Body of pancreas (tissue), 4 donors: ENCODE data around the gene OSBP2. TPM values are rescaled to one million over a fixed set of nuclear protein-coding genes. Genes with fewer than 3 reads are reported as not detected.

Source experiments
- ATAC-seq: fragments of 150-250 bp; one replicate; pipeline ENCODE4 v1.9.1; 2016
- DNase-seq, 4 donors: peaks; one replicate each; pipeline ENCODE4 v3.0.0-alpha.2; 2019
- H3K27ac ChIP-seq, 4 donors: fragments of 200-600 bp; sonication (generic); 1 replicate in 3 of 4; 2 replicates in 1 of 4; pipeline versions ENCODE4 v1.5.1 to v1.6.1; 2016 to 2019; ENCODE audit warnings: mild to moderate bottlenecking in 1 of 4, mixed read lengths in 1 of 4, moderate library complexity in 1 of 4
- H3K27me3 ChIP-seq, 2 donors: fragments of 200-600 bp; sonication (generic); one replicate each; pipeline ENCODE4 v1.6.0; 2016; ENCODE audit warnings: mild to moderate bottlenecking in 1 of 2
- H3K36me3 ChIP-seq, 2 donors: fragments of 200-600 bp; sonication (generic); replicated peaks in 1 of 2; 2 replicates each; pipeline ENCODE4 v1.5.1; 2016; ENCODE audit warnings: low read depth in 2 of 2; ENCODE audit not compliant: insufficient read depth in 1 of 2
- H3K4me1 ChIP-seq: fragments of 200-600 bp; sonication (generic); one replicate; pipeline ENCODE4 v1.6.0; 2016
- H3K4me3 ChIP-seq, 2 donors: fragments of 200-600 bp; sonication (generic); 1 replicate in 1 of 2; 2 replicates in 1 of 2; pipeline ENCODE4 v1.5.1; 2016 to 2019
- H3K9me3 ChIP-seq, 3 donors: fragments of 200-600 bp; sonication (generic); 1 replicate in 2 of 3; 2 replicates in 1 of 3; pipeline ENCODE4 v1.5.1; 2016
- POLR2A ChIP-seq, 3 donors: fragments of 450-650 bp; IDR thresholded peaks; one replicate each; pipeline ENCODE4 v1.6.1; 2016; ENCODE audit warnings: antibody characterized with exemption in 3 of 3, mild to moderate bottlenecking in 2 of 3
- WGBS, 2 donors: methylation state at CpG; one replicate each; pipeline ENCODE4 v1.1.5; 2017; 5-methylcytosine and 5-hydroxymethylcytosine counted together
- intact Hi-C: fragments of 100-400 bp; cut with DNase I; formaldehyde crosslinking; loops from one replicate; pipeline ENCODE4 v1.15.1; 2023
- total RNA-seq, 2 donors: library from RNA; depleted of rRNA; stranded (reverse); fragments of >200 nt; gene quantifications; one replicate each; pipeline ENCODE4 v1.1.0, GENCODE V29; 2016
- TF ChIP-seq, protein P1 (sequence below), 7 experiments: fragments of 450-650 bp in 4 of 7; fragments of 200-600 bp in 3 of 7; sonication (generic) in 3 of 7; IDR thresholded peaks; one replicate each; pipeline ENCODE4 v1.5.1; 2016 to 2019; ENCODE audit warnings: antibody characterized with exemption in 7 of 7

Gene OSBP2
- total RNA-seq, 2 donors from 2014 or later, result 2.3 to 3.0 TPM

DNA sequence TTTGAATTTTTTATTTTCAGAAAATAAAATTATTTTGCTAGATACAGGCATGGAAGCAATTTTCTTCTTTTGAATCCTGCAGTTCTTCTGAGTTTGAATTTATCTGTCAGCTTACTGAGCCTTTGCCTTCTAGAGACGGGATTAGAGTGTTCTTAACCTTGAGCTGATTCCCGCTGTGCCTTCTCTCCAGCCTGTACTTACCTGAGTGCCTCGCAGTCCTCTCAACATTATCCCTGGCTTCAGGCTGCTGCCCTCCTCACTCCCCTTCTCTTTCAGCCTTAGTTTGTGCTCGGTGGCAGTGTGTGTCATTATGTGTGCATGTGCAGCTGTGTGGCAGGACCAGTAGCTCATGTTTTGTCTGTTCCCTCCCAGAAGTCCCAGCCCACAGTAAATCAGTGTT lies 24.3 kb downstream of the OSBP2 start:
- intact Hi-C loops, result no loop called here
- ATAC-seq (no peak), DNase-seq (no peak)
- Histone ChIP-seq H3K9me3 (no peaks in the 10 kb centered on the region), H3K27ac (no peak overlapping the region), H3K4me1 (peaks cover 4% of the 10 kb centered on the region), H3K36me3 (no peaks in the 10 kb centered on the region), H3K27me3 (no peaks in the 10 kb centered on the region), H3K4me3 (no peak overlapping the region)
- 74 to 87% methylated on average over 4 of the region's 4 CpGs for WGBS, 2 donors
- TF ChIP-seq POLR2A (IDR thresholded peaks at IDR 0.05), result no peak
- TF ChIP-seq, protein P1, sequence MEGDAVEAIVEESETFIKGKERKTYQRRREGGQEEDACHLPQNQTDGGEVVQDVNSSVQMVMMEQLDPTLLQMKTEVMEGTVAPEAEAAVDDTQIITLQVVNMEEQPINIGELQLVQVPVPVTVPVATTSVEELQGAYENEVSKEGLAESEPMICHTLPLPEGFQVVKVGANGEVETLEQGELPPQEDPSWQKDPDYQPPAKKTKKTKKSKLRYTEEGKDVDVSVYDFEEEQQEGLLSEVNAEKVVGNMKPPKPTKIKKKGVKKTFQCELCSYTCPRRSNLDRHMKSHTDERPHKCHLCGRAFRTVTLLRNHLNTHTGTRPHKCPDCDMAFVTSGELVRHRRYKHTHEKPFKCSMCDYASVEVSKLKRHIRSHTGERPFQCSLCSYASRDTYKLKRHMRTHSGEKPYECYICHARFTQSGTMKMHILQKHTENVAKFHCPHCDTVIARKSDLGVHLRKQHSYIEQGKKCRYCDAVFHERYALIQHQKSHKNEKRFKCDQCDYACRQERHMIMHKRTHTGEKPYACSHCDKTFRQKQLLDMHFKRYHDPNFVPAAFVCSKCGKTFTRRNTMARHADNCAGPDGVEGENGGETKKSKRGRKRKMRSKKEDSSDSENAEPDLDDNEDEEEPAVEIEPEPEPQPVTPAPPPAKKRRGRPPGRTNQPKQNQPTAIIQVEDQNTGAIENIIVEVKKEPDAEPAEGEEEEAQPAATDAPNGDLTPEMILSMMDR (IDR thresholded peaks at IDR 0.05), result no peak

DNA sequence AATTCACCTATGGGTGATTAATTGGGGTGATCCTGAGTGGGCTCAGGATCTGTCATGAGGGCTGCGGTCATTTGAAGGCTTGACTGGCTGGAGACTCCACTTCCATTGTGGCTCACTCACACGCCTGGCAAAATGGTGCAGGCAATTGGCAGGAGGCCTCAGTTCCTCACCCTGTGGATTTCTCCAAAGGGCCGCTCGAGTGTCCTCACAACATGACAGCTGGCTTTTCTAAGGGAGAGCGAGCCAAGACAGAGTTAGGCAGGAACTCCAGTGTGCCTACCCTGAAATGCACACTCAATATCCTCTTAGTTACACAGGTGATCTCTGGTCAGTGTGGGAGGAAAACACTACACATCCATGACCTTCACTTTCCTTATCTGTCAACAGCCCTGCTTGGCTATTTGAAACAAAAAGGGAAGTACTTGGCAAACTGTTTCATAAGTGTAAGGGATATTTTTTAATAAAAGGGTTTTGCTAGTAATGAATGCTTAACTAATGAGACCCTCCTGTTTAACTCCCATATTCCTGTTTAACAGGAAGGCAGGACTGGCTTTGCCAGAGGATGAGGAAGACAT lies 25.7 kb downstream of the OSBP2 start:
- Histone ChIP-seq H3K36me3 (no peaks in the 10 kb centered on the region), H3K27ac (no peak overlapping the region), H3K27me3 (no peaks in the 10 kb centered on the region), H3K4me3 (no peak overlapping the region), H3K4me1 (peaks cover 4% of the 10 kb centered on the region), H3K9me3 (no peaks in the 10 kb centered on the region)
- intact Hi-C loops, result no loop called here
- TF ChIP-seq, protein P1 (IDR thresholded peaks at IDR 0.05), result no peak
- TF ChIP-seq POLR2A (IDR thresholded peaks at IDR 0.05), result no peak
- ATAC-seq (no peak), DNase-seq (no peak)
- WGBS, 2 donors, result 67% methylated on average over 5 of the region's 5 CpGs; no CpG with 5 or more reads in 1 of the 2 donors

DNA sequence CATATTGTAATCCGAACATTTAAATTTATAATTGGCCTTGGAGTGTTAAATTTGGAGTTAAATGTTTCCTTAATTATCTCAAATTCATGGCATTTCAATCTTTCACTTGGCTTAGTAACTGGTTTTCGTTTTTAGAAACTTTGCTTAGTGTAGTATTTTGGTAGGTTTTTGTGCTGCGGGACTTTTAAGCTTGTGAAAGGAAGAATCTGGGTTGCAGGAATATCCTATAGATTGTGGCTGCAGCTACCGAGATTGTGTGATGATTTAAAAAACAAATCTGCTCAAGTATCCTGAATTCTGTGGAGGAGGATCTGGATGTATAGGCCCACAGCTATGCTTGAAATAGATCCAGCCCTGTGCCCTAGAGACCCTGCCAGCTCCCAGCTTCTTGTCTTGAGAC lies 27.1 kb downstream of the OSBP2 start:
- H3K4me3 ChIP-seq, result no peak overlapping the region
- no peak for TF ChIP-seq POLR2A (IDR thresholded peaks at IDR 0.05)
- TF ChIP-seq, protein P1 (IDR thresholded peaks at IDR 0.05), result no peak
- ATAC-seq (no peak), DNase-seq (no peak)
- H3K4me1 ChIP-seq, result peaks cover 4% of the 10 kb centered on the region
- H3K27me3 ChIP-seq, result no peaks in the 10 kb centered on the region
- intact Hi-C loops, result no loop called here
- no peaks in the 10 kb centered on the region for H3K36me3 ChIP-seq
- WGBS, 2 donors, result 83 to 85% methylated on average over 4 of the region's 4 CpGs
- no peaks in the 10 kb centered on the region for H3K9me3 ChIP-seq
- no peak overlapping the region for H3K27ac ChIP-seq

DNA sequence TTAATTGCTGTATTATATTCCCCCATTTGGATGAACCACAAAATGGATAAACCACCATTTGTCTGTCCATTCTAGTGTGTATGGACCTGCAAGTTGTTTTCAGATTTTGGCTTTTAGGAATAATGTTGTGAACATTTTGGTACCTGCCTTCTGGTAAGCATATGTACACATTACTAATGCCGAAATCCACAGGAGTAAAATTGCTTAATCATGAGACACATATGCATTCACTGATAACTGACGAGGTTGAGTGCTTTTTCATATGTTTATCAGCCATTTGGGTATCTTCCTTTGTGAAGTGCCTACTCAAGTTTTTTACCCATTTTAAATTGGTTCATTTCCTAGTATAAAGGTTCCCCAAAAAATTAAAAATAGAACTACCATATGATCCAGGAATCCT lies 34.2 kb downstream of the OSBP2 start:
- Histone ChIP-seq H3K27me3 (no peaks in the 10 kb centered on the region), H3K36me3 (no peaks in the 10 kb centered on the region), H3K4me1 (no peaks in the 10 kb centered on the region), H3K4me3 (no peak overlapping the region), H3K9me3 (no peaks in the 10 kb centered on the region), H3K27ac (no peak overlapping the region)
- DNase-seq, result no peak
- WGBS, 2 donors, result 79 to 82% methylated on average over 2 of the region's 2 CpGs
- TF ChIP-seq, protein P1 (IDR thresholded peaks at IDR 0.05), result no peak
- no peak for TF ChIP-seq POLR2A (IDR thresholded peaks at IDR 0.05)
- no peak for ATAC-seq
- intact Hi-C loops, result no loop called here

DNA sequence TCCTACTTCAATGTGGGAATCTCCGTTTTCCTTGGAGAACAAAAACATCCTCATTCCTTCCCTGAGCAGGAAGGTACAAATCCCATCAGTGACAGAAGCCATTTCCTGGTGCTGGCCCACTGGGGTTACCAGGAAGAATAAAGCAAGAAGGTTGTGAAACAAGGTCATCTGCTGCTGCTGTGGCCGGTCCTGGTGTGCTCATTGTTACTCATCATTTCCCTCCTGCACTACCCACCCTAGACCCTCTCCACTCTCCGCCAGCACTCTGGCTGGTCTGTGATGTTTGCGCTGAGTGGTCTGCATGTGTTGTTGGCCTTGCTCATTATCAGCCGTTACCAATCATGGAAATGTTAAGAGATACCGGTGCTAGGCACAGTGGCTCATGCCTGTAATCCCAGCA lies 37.0 kb downstream of the OSBP2 start:
- Histone ChIP-seq H3K27ac (no peak overlapping the region), H3K9me3 (no peaks in the 10 kb centered on the region), H3K4me3 (no peak overlapping the region), H3K4me1 (no peaks in the 10 kb centered on the region), H3K36me3 (no peaks in the 10 kb centered on the region), H3K27me3 (no peaks in the 10 kb centered on the region)
- ATAC-seq (no peak), DNase-seq (no peak)
- whole genome bisulfite sequencing, 2 donors, result 89 to 90% methylated on average over 6 of the region's 6 CpGs
- intact Hi-C loops, result no loop called here
- TF ChIP-seq POLR2A (IDR thresholded peaks at IDR 0.05), result no peak
- TF ChIP-seq, protein P1 (IDR thresholded peaks at IDR 0.05), result no peak
